ENCODE measurements around the gene SLC38A9.
"Not testable (repeated sequence)": the region's sequence is repeated elsewhere in the genome, so short reads cannot be mapped to it uniquely, and the experiment has no call there.

- TF ChIP-seq CTCF (IDR thresholded peaks at IDR 0.05); EZH2 (IDR thresholded peaks at IDR 0.05; ENCODE audit: borderline replicate concordance, insufficient read depth, low read depth, low read length, poor library complexity, severe bottlenecking): not testable (repeated sequence)
Measured at GRCh38 chr5:55719026-55719425, 6.9 kb upstream of the SLC38A9 start.

Data from B cell (primary cell).